Body of pancreas (tissue), 4 donors: ENCODE data around the gene SEC14L1. TPM values are rescaled to one million over a fixed set of nuclear protein-coding genes. Genes with fewer than 3 reads are reported as not detected.

Experiments
- ATAC-seq: fragments of 150-250 bp; one replicate; pipeline ENCODE4 v1.9.1; 2016
- DNase-seq, 4 donors: peaks; one replicate each; pipeline ENCODE4 v3.0.0-alpha.2; 2019
- H3K27ac ChIP-seq, 4 donors: fragments of 200-600 bp; sonication (generic); 1 replicate in 3 of 4; 2 replicates in 1 of 4; pipeline versions ENCODE4 v1.5.1 to v1.6.1; 2016 to 2019; ENCODE audit warnings: mild to moderate bottlenecking in 1 of 4, mixed read lengths in 1 of 4, moderate library complexity in 1 of 4
- H3K27me3 ChIP-seq, 2 donors: fragments of 200-600 bp; sonication (generic); one replicate each; pipeline ENCODE4 v1.6.0; 2016; ENCODE audit warnings: mild to moderate bottlenecking in 1 of 2
- H3K36me3 ChIP-seq, 2 donors: fragments of 200-600 bp; sonication (generic); replicated peaks in 1 of 2; 2 replicates each; pipeline ENCODE4 v1.5.1; 2016; ENCODE audit warnings: low read depth in 2 of 2; ENCODE audit not compliant: insufficient read depth in 1 of 2
- H3K4me1 ChIP-seq: fragments of 200-600 bp; sonication (generic); one replicate; pipeline ENCODE4 v1.6.0; 2016
- H3K4me3 ChIP-seq, 2 donors: fragments of 200-600 bp; sonication (generic); 1 replicate in 1 of 2; 2 replicates in 1 of 2; pipeline ENCODE4 v1.5.1; 2016 to 2019
- H3K9me3 ChIP-seq, 3 donors: fragments of 200-600 bp; sonication (generic); 1 replicate in 2 of 3; 2 replicates in 1 of 3; pipeline ENCODE4 v1.5.1; 2016
- POLR2A ChIP-seq, 3 donors: fragments of 450-650 bp; IDR thresholded peaks; one replicate each; pipeline ENCODE4 v1.6.1; 2016; ENCODE audit warnings: antibody characterized with exemption in 3 of 3, mild to moderate bottlenecking in 2 of 3
- WGBS, 2 donors: methylation state at CpG; one replicate each; pipeline ENCODE4 v1.1.5; 2017; 5-methylcytosine and 5-hydroxymethylcytosine counted together
- intact Hi-C: fragments of 100-400 bp; cut with DNase I; formaldehyde crosslinking; loops from one replicate; pipeline ENCODE4 v1.15.1; 2023
- total RNA-seq, 2 donors: library from RNA; depleted of rRNA; stranded (reverse); fragments of >200 nt; gene quantifications; one replicate each; pipeline ENCODE4 v1.1.0, GENCODE V29; 2016
- TF ChIP-seq, protein P1 (sequence below), 7 experiments: fragments of 450-650 bp in 4 of 7; fragments of 200-600 bp in 3 of 7; sonication (generic) in 3 of 7; IDR thresholded peaks; one replicate each; pipeline ENCODE4 v1.5.1; 2016 to 2019; ENCODE audit warnings: antibody characterized with exemption in 7 of 7

Gene SEC14L1
- total RNA-seq, 2 donors from 2014 or later, result 22.1 to 36.8 TPM

DNA sequence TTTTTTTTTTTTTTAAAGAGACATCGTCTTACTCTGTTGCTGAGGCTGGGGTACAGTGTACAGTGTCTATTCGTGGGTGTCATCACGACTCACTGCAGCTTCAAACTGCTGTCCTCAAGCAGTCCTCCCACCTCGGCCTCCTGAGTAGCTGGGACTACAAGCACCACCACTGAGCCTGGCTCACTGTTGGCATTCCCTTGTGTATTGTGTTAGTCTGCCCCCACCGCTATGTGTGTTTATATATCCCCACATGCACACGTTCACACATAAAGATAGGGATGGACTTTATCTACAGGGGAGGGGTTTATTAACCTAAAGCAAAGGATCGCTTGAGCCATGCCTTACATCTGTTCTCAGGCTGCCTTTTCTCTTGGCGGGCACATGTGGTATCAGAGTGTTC is 63.8 kb downstream of the SEC14L1 start:
- peaks cover 6 to 19% of the 10 kb centered on the region in 2 donors for H3K36me3 ChIP-seq
- intact Hi-C loops, result no loop called here
- TF ChIP-seq POLR2A (IDR thresholded peaks at IDR 0.05), result no peak
- TF ChIP-seq, protein P1, sequence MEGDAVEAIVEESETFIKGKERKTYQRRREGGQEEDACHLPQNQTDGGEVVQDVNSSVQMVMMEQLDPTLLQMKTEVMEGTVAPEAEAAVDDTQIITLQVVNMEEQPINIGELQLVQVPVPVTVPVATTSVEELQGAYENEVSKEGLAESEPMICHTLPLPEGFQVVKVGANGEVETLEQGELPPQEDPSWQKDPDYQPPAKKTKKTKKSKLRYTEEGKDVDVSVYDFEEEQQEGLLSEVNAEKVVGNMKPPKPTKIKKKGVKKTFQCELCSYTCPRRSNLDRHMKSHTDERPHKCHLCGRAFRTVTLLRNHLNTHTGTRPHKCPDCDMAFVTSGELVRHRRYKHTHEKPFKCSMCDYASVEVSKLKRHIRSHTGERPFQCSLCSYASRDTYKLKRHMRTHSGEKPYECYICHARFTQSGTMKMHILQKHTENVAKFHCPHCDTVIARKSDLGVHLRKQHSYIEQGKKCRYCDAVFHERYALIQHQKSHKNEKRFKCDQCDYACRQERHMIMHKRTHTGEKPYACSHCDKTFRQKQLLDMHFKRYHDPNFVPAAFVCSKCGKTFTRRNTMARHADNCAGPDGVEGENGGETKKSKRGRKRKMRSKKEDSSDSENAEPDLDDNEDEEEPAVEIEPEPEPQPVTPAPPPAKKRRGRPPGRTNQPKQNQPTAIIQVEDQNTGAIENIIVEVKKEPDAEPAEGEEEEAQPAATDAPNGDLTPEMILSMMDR (IDR thresholded peaks at IDR 0.05), result no peak
- no peak overlapping the region for H3K4me3 ChIP-seq
- ATAC-seq (no peak), DNase-seq (peak in 1 of 4 donors; percentile 31)
- WGBS, 2 donors, result 48 to 54% methylated on average over 8 of the region's 8 CpGs
- H3K9me3 ChIP-seq, result no peaks in the 10 kb centered on the region
- H3K4me1 ChIP-seq, result peaks cover 5% of the 10 kb centered on the region
- H3K27ac ChIP-seq, result peak overlapping the region in 1 of 4 donors; percentile 45
- no peaks in the 10 kb centered on the region for H3K27me3 ChIP-seq

DNA sequence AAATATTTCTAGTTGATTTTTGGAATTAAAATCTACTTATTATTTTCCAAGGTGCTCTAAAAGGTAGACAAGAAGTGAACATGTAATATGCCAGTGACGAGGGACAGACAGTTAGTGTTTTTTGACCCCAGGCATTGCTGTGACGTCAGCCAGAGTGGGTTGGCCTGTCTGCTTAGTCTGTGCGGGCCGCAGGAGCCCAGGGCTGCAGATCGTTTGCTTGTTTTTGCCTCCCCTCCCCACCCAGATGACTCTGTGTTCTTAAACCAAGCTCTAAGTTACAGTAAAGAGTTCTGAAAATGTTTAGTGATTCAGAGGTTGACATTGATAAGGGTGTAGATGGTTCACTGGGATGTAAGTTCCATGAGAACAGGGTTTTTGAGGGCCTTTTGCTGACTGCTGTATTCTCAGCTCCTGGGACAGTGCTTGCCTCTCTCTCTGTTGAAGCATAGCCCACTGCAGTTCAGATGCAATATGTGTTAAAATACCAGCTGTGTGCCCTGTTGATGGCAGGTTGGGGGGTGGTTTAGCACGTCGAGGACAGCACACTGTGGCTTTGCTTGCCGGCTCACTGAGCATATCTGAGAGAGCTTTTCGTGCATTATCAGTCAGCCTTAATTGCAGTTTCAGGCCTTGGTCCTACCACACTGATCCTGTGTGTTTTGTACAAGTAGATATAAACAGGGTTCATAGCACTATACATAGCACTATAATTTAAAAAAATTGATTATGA is 64.8 kb downstream of the SEC14L1 start:
- 75 to 91% methylated on average over 9 of the region's 9 CpGs for WGBS, 2 donors
- H3K9me3 ChIP-seq, result no peaks in the 10 kb centered on the region
- TF ChIP-seq, protein P1 (IDR thresholded peaks at IDR 0.05), result no peak
- no peak for TF ChIP-seq POLR2A (IDR thresholded peaks at IDR 0.05)
- no peak for ATAC-seq
- peaks cover 5% of the 10 kb centered on the region for H3K4me1 ChIP-seq
- no peak overlapping the region for H3K4me3 ChIP-seq
- no peak for DNase-seq
- peak overlapping the region in 1 of 4 donors; percentile 45 for H3K27ac ChIP-seq
- intact Hi-C loops, result no loop called here
- H3K27me3 ChIP-seq, result no peaks in the 10 kb centered on the region
- H3K36me3 ChIP-seq, result peaks cover 4 to 27% of the 10 kb centered on the region in 2 donors

DNA sequence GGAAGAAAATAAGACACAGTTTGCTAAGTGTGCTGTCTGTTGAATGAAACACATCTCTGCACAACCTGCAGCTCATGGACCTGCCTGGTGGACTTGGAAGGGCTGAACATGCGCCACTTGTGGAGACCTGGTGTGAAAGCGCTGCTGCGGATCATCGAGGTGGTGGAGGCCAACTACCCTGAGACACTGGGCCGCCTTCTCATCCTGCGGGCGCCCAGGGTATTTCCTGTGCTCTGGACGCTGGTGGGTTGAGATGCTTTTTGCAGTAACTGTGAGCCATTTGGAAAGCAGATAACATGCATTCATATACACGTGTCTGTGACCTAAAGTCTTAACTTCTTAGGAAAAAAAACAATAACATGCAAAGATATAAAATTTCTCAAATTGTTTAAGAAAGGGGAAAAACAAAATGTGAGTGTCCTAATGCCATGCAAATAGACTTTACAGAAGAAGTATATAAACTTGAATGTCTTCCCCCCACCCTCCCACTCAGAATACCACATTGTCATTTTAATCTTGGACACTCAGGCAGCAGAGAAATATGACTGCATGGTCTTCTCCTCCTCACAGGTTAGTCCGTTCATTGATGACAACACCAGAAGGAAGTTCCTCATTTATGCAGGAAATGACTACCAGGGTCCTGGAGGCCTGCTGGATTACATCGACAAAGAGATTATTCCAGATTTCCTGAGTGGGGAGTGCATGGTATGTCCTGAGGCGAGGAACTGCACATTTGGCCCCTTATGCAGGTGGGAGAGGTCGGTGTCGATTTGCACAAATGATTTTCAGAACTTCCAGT is 65.6 kb downstream of the SEC14L1 start:
- DNase-seq (no peak), ATAC-seq (no peak)
- peaks cover 0 to 30% of the 10 kb centered on the region in 2 donors for H3K36me3 ChIP-seq
- intact Hi-C loops, result no loop called here
- WGBS, 2 donors, result 80 to 91% methylated on average over 14 of the region's 14 CpGs
- TF ChIP-seq POLR2A (IDR thresholded peaks at IDR 0.05), result no peak
- TF ChIP-seq, protein P1 (IDR thresholded peaks at IDR 0.05), result no peak
- peaks cover 5% of the 10 kb centered on the region for H3K4me1 ChIP-seq
- H3K4me3 ChIP-seq, result no peak overlapping the region
- H3K9me3 ChIP-seq, result no peaks in the 10 kb centered on the region
- no peaks in the 10 kb centered on the region for H3K27me3 ChIP-seq
- no peak overlapping the region for H3K27ac ChIP-seq

DNA sequence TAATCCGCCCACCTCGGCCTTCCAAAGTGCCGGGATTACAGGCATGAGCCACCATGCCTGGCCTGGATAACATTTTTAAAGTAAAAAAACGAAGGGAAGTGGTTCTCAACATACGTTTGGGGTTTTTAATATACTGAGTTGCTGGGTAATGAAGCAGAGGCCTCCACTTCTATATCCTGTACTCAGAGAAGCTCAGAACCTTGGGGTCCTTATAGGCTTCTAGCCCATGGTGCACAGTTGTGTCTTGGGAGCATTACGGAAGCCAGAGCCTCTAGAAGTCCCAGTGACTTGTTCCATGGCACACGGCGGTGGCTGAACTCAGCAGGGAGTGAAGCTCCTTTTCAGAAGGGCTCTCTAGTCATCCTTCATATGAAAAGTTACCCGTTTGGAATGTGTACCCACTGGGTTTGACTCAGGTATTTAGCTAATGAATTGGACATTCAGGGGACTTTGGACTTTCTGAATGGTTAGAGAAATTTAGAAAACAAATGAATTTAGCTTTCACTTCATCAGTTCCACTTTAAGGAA is 67.0 kb downstream of the SEC14L1 start:
- intact Hi-C loops, result no loop called here
- H3K36me3 ChIP-seq, result peaks cover 0 to 38% of the 10 kb centered on the region in 2 donors
- no peak for ATAC-seq

More for the DNA sequence above, 67.0 kb downstream of the SEC14L1 start:
- WGBS, 2 donors, result 79 to 84% methylated on average over 9 of the region's 9 CpGs
- no peak for DNase-seq
- Histone ChIP-seq H3K27me3 (no peaks in the 10 kb centered on the region), H3K27ac (peak overlapping the region in 2 of 4 donors; percentile 48 to 56), H3K4me1 (peaks cover 5% of the 10 kb centered on the region), H3K9me3 (no peaks in the 10 kb centered on the region), H3K4me3 (no peak overlapping the region)
- TF ChIP-seq, protein P1 (IDR thresholded peaks at IDR 0.05), result no peak
- no peak for TF ChIP-seq POLR2A (IDR thresholded peaks at IDR 0.05)
